Measurements from ENCODE around the gene IFNA6.

- no peak for TF ChIP-seq MAX (IDR thresholded peaks at IDR 0.05; ENCODE audit: insufficient read depth, insufficient read length)
- no peak for TF ChIP-seq EZH2 (IDR thresholded peaks at IDR 0.05; ENCODE audit: borderline replicate concordance, low read depth, low read length, severe bottlenecking)
- TF ChIP-seq CTCF (IDR thresholded peaks at IDR 0.05; ENCODE audit: extremely low read depth in 1 of 2, insufficient read depth in 1 of 2, low read depth in 1 of 2, low read length in 2 of 2) = no peak
- no peak for TF ChIP-seq POLR2A (IDR thresholded peaks at IDR 0.05; ENCODE audit: low read depth, low read length)
- TF ChIP-seq MYC (IDR thresholded peaks at IDR 0.05; ENCODE audit: low read depth, low read length) = no peak
- no peak for TF ChIP-seq FOS (IDR thresholded peaks at IDR 0.05; ENCODE audit: borderline replicate concordance, insufficient read depth, low read length)
Measured at GRCh38 chr9:21367957-21368356, 17.3 kb upstream of the IFNA6 start, which contains the start of gene IFNA13.
